Right forelimb (tissue), 1 donor: ENCODE measurements around the gene GRIN2C.
"Not testable (repeated sequence)": the region's sequence is repeated elsewhere in the genome, so short reads cannot be mapped to it uniquely, and the experiment has no call there.

Experiments used
- DNase-seq: peaks from one replicate; pipeline ENCODE4 v3.0.0-alpha.2; 2018

The GRIN2C gene

GRCh38 chr17:74859459-74860228, at the start of gene GRIN2C:
Gene GRIN2C, minus strand, starts transcription at chr17:74859885. Its CDS starts 4,793 bp downstream, at chr17:74855092.
- no peak for DNase-seq

- not testable (repeated sequence) for DNase-seq
These were observed 49.4 kb upstream of the GRIN2C start for GRCh38 chr17:74909097-74909496.

DNA sequence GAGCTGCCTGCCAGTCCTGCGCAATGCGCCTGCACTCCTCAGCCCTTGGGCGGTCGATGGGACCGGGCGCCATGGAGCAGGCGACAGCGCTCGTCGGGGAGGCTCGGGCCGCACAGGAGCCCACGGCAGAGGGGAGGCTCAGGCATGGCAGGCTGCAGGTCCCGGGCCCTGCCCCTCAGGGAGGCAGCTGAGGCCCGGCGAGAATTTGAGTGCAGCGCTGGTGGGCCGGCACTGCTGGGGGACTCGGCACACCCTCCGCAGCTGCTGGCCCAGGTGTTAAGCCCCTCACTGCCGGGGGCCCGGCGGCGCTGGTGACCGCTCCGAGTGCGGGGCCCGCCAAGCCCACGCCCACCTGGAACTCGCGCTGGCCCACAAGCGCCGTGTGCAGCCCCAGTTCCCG, 47.3 kb upstream of the GRIN2C start:
- DNase-seq, result no peak

DNA sequence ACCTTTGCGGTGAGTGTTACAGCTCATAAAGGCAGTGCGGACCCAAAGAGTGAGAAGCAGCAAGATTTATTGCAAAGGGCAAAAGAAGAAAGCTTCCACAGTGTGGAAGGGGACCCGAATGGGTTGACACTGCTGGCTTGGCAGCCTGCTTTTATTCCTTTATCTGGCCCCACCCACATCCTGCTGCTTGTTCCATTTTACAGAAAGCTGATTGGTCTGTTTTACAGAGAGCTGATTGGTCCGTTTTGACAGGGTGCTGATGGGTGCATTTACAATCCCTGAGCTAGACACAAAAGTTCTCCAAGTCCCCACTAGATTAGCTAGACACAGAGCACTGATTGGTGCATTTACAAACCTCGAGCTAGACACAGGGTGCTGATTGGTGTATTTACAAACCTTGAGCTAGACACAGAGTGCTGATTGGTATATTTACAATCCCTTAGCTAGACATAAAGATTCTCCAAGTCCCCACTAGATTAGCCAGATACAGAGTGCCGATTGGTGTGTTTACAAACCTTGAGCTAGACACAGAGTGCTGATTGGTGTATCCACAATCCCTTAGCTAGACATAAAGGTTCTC, 46.6 kb upstream of the GRIN2C start:
- not testable (repeated sequence) for DNase-seq

DNA sequence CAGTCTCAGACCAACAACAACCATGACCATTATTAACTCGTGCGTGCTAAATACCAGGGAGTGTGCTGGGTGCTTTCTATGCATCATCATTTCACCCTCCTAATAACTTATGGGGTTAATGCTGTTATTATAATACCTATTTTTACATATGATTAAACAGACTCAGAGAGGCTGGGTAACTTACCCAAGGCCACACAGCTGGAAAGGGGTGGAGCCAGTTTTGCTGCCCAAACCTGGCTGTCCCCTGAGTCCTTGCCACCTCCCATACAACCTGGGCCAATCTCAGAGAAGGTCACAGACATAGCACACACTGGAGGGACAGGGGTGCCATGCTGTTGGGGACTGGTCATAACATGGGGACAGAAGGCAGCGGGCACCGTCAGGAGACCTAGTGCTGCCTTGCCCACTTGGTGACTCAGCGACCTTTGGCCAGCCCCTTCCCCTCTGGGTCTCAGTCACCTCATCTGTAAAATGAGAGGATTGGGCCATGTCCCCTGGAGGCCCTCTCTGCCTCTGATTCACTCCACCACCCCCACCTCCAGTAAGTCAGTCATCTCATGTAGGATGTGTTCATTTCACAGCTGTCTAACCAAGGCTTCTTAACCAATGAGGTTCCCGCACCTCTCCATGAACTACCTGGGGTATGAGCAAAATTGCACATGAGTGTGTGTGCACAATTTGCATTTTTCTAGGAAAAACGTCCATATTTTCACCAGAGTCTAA, 45.2 kb upstream of the GRIN2C start:
- DNase-seq, result no peak

DNA sequence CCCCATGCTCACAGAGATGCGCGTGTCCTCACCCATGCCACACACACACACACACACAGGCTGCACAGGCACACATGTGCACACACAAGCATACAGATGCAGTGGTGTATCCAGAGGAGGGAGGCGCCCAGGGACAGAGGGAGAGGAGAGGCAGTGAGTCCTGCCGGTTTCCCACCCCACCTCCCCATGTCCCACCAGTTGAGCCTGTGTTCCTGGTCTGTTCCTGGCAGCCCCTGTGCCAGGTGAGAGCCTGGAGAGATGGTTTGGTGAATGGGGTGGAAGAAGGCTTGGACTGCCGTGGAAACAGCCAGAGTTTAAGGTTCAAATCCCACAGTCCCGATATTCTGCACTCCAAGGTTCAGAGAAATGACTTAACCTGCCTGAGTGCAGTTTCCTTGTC, 44.0 kb upstream of the GRIN2C start:
- DNase-seq, result no peak

GRCh38 chr17:74903034-74903433, 43.3 kb upstream of the GRIN2C start:
- DNase-seq, result no peak

DNA sequence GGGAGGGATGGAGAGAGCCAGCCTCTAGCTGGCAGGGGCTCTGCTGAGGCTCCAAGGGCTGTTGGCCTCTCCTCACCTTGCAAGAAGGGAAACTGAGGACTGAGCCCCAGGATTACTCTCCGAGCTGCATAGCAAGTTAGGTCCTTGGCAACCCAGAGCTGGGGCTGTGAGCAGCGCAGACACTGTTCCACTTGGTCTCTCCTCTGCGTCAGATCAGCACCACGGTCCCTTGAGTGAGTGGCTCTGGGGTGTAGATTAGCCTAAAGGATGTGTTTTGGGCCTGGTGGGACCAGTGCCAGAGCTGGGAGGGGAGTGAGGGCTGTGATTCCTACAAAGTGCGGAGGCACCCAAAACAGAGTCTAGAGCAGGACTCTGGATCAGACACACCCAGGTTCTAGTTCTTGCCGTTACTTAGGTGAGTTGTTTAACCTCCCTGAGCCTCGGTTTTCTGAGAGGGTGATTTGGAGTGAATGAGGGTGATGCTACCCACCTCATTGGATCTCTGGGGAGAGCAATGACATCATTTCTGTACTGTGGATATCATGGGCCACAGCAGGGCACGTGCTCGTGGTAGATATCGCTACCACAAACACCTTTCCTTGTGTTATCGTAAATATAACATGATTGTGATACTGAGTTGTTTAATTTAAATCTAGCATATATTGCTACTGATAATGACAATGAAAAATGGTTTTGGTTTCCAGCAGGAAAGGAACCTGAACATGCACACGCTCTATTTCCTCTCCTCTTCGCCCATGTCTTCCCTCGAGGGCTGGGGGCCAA, 41.9 kb upstream of the GRIN2C start:
- no peak for DNase-seq

- DNase-seq, result no peak
These were observed 40.5 kb upstream of the GRIN2C start for GRCh38 chr17:74900208-74900607.

GRCh38 chr17:74898376-74898946, 38.8 kb upstream of the GRIN2C start:
- DNase-seq, result no peak

DNA sequence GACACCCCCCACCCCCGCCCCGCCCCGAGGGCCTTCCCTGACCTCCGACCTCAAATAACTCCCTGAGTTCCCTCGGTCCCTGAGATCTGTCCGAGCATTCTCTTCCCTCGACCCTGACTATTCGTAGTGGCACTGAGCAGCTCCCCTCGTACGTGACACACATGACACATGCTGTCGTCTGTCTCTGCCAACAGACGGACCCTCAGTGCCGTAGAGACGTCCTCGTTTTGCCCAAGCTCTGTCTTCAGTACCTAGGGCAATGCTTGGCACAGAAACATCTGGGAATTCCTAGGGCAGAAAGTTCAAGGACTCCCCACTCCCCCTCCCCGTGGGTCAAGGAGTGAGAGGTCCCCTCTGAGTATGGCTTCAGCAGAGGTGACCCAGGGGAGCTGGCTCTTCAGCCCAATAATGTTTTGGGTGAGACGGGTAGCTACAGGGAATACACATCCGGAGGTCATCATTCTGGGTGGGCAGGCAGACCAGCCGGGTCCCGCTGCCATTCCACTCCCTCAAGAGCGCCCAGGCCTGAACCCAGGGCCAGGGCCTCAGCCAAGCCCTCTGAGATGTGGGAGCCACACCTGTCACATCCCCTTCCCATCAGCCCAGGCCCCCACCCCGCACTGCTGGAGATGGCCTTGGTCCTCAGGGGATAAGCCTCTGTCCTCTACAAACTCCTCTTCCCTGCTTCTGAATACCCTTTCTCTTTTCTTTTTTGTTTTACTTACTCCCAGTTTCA, 34.4 kb upstream of the GRIN2C start:
- DNase-seq, result no peak

- no peak for DNase-seq
These were observed 33.6 kb upstream of the GRIN2C start, which contains the start of gene FADS6 for GRCh38 chr17:74892974-74893911. Gene FADS6, minus strand, starts transcription at chr17:74893633. Its CDS starts 38 bp downstream, at chr17:74893595.

DNA sequence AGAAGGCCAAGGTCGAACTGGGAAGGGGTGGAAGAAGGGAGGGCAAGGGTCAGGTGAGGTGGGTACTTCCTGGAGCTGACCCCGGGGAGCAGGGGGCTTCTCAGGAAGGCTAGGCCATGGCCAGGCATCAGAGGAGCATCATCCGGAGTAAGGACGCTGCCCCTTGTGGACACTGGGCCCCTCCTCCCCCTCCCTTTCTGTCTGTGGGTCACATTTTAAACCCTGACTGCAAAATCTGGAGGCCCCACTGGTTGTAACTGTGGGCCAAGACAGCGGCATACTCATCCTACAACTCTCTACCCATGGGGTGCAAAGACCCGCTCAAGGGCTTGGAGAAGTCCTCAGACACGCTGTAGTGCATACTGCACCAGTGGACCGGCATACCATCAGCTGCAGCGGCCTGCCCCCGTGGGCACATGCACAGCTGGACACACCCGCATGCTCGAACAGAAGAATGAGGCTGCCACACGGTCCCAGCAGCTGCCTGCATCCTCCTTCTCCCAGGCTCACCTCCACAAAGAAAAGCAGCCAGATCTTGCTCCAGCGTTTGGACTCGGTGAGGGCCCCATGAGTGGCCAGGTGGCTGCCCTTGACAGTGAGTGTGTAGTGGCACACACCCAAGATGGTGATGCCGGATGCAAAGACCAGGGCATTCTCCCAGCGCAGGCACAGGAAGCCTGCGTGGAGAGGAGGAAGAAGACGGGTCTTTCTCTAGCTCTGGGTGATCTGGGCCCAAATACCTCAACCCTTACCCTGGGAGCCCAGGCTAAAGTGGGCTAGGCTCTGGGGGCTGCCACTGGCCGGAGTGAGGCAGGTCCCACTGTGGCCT, 32.5 kb upstream of the GRIN2C start:
- no peak for DNase-seq

DNA sequence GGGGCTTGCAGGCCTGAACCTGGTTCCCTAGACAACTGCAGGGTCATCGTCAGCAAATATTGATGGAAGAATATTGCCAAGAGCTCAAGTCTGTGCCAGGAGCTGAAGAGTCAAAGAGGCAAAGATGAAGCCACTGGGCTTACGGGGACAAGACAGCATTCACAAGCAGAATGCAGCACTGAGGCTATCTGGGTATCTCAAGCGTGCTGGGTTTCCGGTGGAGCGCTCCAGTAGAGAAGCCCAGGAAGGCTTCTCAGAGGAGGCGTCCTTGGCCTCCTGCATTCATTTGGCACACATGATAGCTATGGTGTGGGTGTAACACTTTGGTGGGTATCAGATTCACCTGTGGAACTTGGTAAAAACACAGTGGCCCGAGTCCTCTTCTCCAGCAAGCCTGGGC, 30.9 kb upstream of the GRIN2C start:
- no peak for DNase-seq

DNA sequence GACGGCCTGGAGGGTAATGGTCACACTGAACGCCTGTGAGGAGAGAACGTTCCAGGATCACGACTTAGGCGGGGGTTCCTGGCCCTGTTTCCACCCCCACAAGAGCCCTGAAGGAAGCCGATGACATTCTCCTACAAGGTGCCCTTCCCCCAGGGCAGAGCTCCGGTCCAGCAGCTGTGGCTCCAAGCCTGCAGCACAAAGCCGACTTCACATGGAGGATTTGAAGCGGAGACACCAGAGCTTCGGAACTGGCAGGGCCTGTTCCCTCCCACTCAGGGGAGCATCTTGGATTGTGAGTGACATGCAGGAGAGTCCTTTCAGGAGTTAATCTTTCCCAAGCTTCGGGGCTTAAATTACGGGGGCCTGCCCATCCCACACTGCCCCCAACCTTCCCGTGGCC, 28.8 kb upstream of the GRIN2C start:
- DNase-seq, result no peak

DNA sequence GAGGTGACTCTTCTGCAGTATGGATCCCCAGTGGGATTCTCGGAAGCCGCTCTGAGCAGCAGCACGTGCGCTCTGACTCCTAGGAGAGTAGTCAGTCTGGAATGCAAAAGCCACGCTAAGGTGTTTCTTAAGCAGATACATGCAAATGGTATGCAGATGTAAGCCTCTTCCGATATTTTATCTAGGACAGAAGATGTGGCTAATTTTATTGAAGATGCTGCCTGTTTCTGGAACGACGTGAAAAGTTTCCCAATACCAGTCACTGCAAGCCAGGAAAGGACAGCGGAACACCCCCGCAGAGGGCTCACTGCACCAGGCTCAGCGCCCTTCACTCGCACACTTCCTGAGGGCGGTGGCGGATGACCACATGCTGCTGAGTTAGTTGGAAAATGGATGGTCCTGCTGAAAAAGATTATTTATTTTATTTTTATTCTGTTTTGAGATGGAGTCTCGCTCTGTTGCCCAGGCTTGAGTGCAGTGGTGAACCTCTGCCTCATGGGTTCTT, 23.6 kb upstream of the GRIN2C start:
- DNase-seq, result no peak

- no peak for DNase-seq
These were observed 23.0 kb upstream of the GRIN2C start for GRCh38 chr17:74882517-74883240.

- no peak for DNase-seq
These were observed 21.4 kb upstream of the GRIN2C start for GRCh38 chr17:74881073-74881472.

DNA sequence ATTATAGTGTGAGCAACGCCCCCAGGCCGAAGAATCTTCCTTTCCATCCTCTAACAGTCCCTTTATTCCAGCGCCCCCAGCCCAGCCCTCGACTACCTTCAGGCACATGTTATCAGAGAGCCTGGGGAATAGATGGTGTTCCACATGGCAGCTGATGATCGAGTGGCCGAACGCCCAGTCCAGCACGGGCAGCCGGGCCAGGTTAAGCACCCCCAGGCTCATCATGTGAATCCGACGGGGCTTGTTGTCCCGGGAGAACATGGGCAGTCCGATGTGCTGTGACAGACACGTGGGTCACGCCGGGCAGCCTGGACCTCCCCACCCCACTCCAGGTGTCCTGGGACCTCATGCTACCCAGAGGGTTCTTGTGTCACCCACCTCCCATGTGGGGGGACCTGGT, 19.6 kb upstream of the GRIN2C start:
- DNase-seq, result no peak
